ENCODE results near the gene GFI1B.

- TF ChIP-seq CTCF (IDR thresholded peaks at IDR 0.05), result no peak
- no peak for TF ChIP-seq POLR2A (IDR thresholded peaks at IDR 0.05)
Observed at GRCh38 chr9:132998831-132999635, 20.5 kb downstream of the GFI1B start.
